GM20431 (cell line): ENCODE data around the gene SPAG6.
"Not testable (repeated sequence)": the region's sequence is repeated elsewhere in the genome, so short reads cannot be mapped to it uniquely, and the experiment has no call there.

Source experiments
- in situ Hi-C: fragments of 300-500 bp; cut with MseI, MboI; formaldehyde crosslinking; loops from one replicate; pipeline ENCODE4 v1.15.0; 2020; ENCODE audit warnings: low sequenced_read_pairs; ENCODE audit not compliant: unreplicated experiment

The SPAG6 gene

DNA sequence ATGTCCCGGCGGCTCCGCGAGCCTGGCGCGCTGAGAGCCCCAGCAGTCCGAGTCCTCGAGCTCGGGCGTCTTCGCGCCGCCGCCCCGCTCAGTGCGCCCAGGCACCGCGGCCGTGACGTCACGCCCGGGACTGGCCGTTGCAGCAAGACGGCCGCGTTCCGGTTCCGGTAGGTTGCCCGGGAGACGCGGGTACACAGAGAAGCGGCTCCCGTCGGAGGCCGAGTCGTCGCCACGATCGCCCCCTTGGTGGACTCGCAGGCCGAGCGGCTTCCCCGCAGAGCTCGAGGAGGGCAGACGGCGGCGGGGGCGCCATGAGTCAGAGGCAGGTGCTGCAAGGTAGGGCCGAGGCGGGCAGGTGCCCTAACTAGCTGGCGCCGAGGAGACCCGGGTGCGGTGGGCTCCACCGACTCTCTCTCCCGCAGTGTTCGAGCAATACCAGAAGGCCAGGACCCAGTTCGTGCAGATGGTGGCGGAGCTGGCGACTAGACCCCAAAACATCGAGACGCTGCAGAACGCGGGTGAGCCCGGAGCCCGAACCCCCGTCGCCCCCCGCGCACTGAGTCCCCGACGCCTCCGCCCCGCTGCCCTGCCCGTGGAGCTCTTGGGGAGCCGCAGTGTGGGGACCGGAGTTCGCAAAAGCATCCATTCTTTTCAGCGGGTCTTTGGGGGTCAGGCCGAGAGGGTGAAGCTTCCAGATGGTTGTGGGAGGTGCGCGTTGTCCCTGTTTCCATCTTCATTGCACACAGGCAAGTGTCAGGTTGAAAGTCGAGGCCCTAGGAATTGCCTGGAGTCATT is at the start of gene SPAG6:
Gene SPAG6 (plus strand): TSS at position 196 of the 795 bp plus-strand sequence. CDS start 116 bp downstream, at position 312.
- in situ Hi-C loops = no loop called here

DNA sequence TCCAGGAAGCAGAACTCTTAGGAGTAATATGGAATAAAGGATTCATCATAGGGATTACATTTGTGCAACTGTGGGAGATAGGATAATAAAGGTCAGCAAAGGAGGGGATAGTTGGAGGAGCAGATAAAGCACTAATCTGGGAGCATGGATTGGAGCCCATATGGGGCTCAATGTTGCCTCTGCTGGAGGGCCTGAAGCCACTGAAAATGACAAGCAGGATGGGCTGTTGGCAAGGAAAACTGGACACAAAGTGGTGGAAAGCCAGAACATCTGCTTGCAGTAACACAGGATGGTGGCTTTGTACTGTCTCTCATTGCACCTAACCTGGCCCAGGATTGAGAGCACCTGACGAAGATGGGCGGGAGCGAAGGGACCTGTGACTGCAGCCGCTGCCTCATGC is 44.1 kb upstream of the SPAG6 start:
- in situ Hi-C loops = no loop called here

DNA sequence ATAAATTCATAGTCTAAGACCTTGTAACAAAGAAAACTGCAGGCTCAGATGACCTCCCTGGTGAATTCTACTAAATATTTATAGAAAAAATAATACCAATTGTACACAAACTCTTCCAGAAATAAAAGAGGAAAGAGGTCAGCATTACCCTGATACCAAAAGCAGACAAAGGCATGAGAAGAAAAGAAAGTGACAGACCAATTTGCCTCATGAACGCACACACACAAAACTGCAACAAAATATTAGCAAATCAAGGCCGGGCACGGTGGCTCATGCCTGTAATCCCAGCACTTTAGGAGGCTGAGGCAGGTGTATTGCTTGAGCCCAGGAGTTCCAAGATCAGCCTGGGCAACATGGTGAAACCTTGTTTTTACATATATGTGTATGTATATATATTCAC is 41.8 kb upstream of the SPAG6 start:
- in situ Hi-C loops = no loop called here

DNA sequence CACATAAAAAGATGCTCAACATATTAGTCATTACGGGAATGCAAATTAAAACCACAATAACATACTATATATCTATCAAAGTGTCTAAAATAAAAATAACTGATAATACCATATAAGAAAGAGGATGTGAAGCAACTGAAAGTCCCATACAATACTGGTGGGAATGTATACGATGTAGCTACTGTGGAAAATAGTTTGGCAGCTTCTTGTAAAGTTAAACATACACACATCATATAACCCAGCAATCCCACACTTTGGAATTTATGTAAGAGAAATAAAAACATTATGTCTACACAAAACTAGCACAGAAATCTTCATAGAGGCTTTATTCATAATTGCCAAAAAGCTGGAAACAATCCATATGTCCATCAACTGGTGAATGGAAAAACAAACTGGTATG is 39.6 kb upstream of the SPAG6 start:
- in situ Hi-C loops = no loop called here

DNA sequence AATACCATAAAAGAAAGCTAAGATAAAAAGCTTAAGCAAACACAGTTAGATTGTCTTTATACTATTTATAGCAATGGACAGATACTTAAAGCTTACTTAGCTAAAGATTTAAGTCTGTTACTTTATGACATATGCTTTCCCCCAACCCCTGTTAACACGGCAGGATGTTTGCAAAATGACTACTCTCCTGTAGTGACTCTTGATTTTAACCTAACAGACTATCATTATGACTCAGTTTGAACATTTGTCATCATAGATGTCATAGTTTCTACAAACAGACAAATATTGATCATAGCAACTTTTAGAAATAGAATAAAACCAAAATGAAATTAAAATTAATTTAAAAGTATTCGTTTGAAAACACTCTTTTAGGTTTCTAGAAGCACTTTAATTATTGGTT is 36.9 kb upstream of the SPAG6 start:
- in situ Hi-C loops = no loop called here

DNA sequence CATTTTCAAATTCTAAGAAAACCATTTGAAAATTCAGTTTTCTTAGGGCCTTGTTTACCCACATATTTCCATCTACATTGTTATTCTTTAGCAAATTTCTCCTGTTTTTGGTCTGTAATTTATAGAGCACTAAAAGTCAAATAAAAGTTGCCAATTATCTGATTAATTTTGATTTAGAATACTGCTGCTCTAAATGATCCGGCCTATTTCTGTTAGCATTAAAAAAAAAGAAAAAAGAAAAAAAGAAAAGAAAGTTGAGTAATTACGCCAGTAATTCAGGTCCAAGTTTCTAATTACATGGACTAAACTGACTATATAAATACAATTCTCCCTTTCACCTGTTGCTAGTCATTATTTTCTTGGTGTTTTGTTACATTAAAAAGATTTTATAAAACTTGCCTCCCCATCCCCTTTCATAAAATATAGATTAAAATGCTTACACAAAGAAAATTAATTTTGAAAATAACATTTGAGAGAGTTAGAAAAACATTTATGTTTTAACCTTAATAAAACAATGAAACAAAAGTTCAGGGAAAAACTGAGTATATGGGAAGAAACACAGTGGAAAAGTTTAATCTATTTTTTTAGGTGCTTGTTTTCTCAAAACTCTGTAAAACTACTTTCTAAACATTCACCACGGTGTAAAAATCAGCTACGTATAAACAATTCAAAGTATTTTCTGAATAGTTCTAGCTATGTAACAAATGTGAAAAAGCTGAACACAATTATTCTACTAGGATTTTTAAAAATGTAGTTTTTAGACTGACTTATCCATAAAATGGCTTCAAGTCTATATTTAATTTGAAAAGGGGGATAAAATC is 35.9 kb upstream of the SPAG6 start:
- in situ Hi-C loops = no loop called here

DNA sequence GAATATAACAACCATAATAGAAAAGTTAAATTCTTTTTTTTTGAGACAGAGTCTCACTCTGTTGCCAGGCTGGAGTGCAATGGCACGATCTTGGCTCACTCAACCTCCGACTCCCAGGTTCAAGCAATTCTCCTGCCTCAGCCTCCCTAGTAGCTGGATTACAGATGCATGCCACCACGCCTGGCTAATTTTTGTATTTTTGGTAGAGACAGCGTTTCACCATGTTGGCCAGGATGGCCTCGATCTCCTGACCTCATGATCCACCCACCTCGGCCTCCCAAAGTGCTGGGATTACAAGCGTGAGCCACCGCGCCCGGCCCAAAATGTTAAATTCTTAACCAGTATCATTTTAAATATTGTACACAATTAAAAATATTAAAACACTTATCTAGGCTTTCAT is 35.3 kb upstream of the SPAG6 start:
- in situ Hi-C loops = not testable (repeated sequence)

DNA sequence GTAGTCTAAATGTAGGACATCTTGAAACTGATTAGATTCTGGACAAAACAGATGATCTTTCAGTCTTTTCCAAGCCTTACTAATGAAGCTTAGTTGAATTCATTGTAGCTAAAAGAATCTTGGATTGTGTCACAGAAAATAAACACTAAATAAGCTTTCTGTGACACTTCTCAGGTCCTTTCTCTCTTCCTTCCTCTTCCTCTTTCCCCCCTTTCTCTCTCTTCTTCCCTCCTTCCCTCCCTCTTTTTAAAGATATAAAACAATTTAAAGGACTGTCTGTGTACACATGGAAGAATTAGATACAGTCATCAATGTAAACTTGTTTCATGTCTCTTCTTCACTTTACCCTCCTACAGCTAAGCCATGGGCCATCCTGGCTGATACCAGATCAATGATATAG is 34.4 kb upstream of the SPAG6 start:
- in situ Hi-C loops = no loop called here

DNA sequence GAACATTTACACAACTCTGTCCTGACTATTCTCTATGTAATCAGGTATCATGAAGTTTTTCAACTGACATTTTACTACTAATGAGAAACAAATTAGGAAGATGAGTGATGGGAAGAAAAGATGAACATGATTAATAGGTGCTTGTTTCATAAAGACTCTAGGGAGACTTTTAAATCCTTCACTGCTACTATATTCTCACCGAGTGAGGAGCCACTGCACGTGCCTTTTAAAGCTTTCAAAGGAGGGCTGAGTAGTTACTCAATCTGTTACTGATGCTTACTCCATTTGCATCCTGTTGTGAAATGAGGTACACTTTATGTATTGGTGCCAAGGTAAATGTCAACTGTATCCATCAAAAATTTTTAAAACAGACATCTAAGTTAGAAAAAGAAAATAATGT is 30.4 kb upstream of the SPAG6 start:
- in situ Hi-C loops = no loop called here

DNA sequence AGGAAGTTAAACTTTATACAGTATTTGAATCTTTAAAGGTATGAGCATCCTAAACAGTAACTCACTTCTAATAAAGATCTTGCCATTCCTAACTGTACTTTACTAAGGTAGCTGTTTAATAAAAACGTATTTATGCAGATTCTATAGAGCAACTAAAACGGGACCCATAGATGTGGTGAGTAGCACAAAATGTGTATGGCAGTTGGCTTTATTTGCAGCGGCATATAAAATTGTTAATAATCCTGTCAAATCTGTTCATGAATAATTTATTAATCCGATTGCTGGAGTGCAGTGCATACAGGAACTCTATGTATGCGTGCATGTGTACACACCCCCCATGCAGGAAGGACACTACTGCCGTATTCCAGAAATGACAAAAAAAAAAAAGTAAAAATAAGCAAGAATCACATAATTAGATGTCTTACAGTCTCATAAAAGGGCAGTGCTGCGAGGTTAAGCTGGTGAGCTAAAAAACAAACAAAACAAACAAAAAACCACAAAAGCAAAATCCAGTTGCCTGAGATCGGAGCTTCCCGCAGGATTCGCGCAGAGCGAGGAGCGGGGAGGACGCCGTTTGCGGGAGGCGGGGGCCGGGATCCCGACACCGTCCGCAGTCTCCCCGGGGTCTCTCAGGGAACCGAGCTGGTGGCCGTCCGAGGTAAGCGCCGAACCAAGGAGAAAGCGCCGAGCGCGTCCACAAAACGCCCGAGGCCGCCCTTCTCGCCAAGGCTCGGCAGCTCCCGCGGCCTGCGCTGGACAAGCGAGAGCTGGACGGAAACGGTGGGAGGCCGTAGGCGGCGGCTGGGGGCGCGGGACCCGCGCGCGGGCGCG is 29.6 kb upstream of the SPAG6 start:
- in situ Hi-C loops = no loop called here

DNA sequence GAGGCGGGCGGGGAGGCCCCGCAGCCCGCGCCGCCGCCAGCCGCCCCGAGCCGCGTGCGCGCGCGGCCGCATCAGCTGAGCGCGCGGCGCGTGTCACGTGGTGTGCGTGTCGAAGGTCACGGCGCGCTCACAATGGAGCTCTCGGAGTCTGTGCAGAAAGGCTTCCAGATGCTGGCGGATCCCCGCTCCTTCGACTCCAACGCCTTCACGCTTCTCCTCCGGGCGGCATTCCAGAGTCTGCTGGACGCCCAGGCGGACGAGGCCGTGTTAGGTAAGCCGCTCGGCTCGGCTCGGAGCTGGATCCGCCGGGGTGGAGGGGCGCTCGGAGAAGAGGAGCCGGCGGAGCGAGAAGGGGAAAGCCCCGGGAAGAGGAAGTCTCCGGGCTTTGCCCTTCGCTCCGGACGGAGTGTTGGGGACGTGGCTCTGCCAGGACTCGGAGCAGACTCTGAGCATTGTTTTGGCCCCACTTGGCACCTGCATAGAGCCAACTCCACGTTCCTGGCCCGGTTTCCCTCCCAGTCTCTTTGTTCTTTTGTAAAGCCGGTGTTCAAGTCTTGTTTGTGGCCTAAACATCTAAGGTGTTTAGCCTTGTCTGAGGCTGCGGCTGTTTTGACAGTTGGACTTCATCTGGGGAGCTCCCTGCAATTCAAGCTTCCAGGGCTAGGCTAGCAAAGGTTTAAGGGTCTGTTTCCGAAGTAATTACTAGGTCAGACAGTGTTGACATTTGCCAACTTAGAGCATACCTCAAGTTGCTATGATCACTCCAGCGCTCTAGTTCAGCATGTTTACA is 28.8 kb upstream of the SPAG6 start, which contains the start of gene COMMD3:
Gene COMMD3 (plus strand): TSS at position 103 of the 790 bp plus-strand sequence. CDS start 30 bp downstream, at position 133.
- in situ Hi-C loops = no loop called here

DNA sequence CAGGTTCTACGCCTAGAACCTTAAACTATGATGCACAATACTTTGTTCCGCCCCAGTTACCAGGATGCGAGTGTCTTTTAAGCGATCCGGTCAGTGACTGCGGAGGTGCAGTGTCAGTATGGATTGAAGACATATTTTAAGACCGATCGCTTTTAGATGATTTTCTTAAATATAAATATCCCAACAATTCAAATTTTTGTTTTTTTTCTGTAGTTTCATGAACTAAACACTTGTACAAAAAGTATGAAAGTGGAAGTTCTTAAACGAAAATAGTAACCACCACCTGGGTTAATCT is 28.3 kb upstream of the SPAG6 start:
- in situ Hi-C loops = no loop called here

DNA sequence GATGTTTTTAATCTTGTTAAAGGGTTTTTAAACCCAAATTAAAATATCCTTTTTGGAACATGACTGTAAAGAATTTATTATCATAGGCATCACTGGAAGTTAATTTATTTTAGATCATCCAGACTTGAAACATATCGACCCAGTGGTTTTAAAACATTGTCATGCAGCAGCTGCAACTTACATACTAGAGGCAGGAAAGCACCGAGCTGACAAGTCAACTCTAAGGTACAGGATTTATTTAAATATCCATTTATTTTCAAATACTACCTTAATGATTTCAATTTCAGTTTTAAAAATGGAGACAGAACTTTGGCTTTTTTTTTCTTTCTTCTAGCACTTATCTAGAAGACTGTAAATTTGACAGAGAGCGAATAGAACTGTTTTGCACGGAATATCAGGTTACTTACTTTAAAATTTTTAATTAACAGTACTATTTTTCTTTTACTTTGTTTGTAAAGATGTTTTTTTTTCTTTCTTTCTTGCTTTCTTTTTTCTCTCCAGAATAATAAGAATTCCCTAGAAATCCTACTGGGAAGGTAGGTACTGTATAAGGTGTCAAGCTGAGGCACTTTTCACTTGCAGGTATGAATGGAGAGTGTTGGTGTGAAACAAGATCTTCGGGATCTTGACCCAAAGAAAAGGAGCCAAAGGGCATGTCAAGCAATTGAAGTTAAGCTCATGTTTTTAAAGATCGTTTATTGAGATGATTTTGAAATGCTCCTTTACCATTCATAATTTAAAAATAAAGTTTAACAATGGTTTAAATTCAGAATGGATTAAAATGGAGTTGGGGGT is 27.3 kb upstream of the SPAG6 start:
- in situ Hi-C loops = no loop called here

DNA sequence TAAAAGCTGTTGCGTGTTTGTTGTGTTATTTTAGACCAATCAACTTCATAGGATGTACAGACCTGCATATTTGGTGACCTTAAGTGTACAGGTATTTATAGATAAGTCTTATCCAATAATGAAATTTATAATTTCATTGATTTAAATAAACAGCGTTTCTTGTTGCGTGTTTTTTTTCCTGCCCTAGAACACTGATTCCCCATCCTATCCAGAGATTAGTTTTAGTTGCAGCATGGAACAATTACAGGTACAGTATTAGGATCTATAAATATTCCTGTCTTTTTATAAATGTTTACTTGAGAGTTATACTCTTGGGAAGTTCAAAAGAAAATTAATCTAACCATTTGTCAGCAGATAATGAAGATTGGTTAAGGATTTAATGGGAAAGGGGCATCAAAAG is 26.5 kb upstream of the SPAG6 start:
- in situ Hi-C loops = no loop called here

DNA sequence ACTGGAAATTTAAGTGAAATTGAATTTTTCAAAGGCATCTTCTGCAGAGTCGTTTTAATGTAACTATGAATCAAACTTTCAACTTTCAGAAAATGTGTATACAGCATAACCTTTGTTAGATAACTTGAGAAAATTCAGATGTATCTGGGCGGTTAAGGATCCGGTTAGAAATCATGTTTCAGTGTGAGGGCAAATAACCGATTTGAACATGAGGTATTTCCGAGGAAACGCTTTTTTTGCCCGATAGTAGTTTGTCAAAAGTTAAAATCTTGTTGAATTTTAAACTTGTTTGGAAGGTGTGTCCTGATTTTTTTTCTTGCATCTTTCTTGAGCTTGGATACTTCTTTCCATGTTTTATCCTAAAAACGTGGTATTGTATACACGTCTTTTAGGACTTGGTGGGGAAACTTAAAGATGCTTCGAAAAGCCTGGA is 25.7 kb upstream of the SPAG6 start:
- in situ Hi-C loops = no loop called here

DNA sequence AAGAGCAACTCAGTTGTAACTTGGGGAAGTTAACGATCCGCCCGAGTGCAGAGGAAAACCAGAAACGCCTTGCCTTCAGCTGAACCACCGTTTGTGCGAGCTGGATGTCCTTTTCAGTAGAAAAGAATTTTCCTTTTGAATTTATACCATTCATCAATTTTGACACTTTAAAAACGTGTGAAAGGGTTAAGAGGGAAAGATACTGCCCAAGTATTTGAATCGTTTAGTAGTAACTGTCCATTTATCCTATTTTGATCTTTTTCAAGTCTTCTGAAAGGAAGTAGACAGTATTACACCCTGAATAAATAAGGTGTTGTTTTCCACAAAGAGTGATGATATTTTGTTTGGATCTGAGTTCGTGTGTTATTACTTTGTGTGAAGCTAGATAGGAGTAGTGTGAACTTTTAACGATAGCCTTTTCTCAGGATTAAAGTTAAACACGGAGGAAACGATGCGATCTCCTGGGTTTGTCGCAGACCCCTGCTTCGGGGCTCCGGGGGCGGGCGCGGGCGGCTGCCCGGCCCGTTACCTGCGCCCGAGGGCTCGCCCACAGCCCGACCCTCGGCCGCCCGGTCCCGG is 25.2 kb upstream of the SPAG6 start:
- in situ Hi-C loops = no loop called here

DNA sequence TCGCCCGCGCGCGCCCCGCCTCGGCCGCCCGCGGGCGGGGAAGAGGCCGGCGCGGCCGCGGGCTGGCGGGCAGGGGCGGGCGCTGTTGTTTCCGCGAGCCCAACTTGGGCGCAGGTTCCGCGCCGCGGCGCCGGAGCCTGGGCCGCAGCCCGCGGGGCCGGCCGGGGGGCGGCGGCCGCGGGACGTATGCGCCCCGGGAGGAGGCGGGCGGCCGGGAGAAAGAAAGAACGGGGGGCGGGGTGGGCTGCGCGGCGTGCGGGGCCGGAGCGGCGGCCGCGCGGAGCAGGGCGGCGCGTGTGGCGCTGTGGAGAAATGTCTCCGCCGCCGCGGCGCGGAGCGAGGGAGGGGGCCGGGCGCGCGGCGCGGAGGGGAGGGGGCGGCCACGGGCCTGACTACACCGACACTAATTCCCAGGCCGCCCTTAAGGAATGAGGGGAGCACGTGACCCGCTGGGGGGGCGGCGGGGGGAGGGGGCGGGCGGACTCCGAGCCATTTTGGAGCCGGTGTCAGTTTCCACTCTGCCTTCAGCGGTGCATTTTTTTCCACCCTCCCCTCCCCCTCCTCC is 24.6 kb upstream of the SPAG6 start, which contains the start of gene BMI1:
Gene BMI1 (plus strand): TSS at position 509 of the 565 bp plus-strand sequence. CDS start 5,351 bp downstream, outside the sequence.
- in situ Hi-C loops = no loop called here
